PFSK-1 (cell line): Measurements from ENCODE around the gene MAP7.

Experiments
- FOXP2 ChIP-seq: optimal IDR thresholded peaks from 2 replicates; pipeline ENCODE3; 2011; ENCODE audit warnings: borderline replicate concordance, control low read depth, inconsistent platforms; ENCODE audit not compliant: insufficient read depth; ENCODE audit errors: extremely low read length, extremely low read depth
- POLR2AphosphoS5 ChIP-seq: IDR thresholded peaks from 2 replicates; pipeline ENCODE4 v1.6.1; 2012; ENCODE audit warnings: low read depth, mild to moderate bottlenecking, control low read depth, low read length, moderate library complexity
- SIN3A ChIP-seq: IDR thresholded peaks from 2 replicates; pipeline ENCODE4 v1.6.1; 2012; ENCODE audit warnings: mild to moderate bottlenecking, low read length, moderate library complexity, borderline replicate concordance; ENCODE audit not compliant: insufficient read depth
- TAF1 ChIP-seq: IDR thresholded peaks from 2 replicates; pipeline ENCODE4 v1.6.1; 2012; ENCODE audit warnings: low read length, control low read depth, borderline replicate concordance; ENCODE audit not compliant: insufficient read depth
- TF ChIP-seq, protein P1 (sequence below), 2 experiments: IDR thresholded peaks; 2 replicates each; pipeline versions ENCODE4 v1.6.1 to v1.8.0; 2011 to 2012; ENCODE audit warnings: low read depth in 2 of 2, low read length in 2 of 2, control low read depth in 1 of 2, inconsistent platforms in 1 of 2, mild to moderate bottlenecking in 1 of 2, moderate library complexity in 1 of 2; ENCODE audit not compliant: insufficient read depth in 1 of 2

DNA sequence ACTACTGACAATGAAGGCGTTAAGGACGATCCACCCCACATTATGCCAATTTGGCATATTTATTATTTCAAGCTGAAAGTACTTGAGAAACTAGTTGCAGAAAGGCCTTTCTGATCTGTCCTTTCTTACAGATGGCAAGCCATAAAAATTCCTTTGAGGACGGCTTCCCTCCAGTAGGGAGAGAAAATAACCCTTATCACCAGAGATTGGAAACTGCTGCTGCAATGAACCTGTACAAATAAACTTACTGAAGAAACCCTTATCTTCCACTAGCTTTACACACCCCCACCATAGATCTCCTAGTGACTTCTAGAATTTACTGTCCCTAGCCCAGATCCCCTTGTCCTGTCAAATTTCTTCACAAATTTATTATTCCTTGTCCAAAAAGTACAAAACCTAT lies 105.2 kb downstream of the MAP7 start:
- TF ChIP-seq POLR2AphosphoS5 (no peak), TAF1 (no peak), SIN3A (no peak), FOXP2 (no peak)
- TF ChIP-seq, protein P1, sequence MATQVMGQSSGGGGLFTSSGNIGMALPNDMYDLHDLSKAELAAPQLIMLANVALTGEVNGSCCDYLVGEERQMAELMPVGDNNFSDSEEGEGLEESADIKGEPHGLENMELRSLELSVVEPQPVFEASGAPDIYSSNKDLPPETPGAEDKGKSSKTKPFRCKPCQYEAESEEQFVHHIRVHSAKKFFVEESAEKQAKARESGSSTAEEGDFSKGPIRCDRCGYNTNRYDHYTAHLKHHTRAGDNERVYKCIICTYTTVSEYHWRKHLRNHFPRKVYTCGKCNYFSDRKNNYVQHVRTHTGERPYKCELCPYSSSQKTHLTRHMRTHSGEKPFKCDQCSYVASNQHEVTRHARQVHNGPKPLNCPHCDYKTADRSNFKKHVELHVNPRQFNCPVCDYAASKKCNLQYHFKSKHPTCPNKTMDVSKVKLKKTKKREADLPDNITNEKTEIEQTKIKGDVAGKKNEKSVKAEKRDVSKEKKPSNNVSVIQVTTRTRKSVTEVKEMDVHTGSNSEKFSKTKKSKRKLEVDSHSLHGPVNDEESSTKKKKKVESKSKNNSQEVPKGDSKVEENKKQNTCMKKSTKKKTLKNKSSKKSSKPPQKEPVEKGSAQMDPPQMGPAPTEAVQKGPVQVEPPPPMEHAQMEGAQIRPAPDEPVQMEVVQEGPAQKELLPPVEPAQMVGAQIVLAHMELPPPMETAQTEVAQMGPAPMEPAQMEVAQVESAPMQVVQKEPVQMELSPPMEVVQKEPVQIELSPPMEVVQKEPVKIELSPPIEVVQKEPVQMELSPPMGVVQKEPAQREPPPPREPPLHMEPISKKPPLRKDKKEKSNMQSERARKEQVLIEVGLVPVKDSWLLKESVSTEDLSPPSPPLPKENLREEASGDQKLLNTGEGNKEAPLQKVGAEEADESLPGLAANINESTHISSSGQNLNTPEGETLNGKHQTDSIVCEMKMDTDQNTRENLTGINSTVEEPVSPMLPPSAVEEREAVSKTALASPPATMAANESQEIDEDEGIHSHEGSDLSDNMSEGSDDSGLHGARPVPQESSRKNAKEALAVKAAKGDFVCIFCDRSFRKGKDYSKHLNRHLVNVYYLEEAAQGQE (IDR thresholded peaks at IDR 0.05; ENCODE audit: insufficient read depth in 1 of 2, low read depth in 2 of 2, low read length in 2 of 2): no peak
